SK-N-SH treated with all-trans-retinoic acid at 6 μM for 48 hours (cell line): ENCODE measurements around the gene RAB13.

Experiments
- ATAC-seq: fragments of 200-7000 bp; cut with Tn5 transposase; 3 replicates; pipeline ENCODE4 v1.9.1; 2020; ENCODE audit warnings: mild to moderate bottlenecking, moderate library complexity
- ARNTL ChIP-seq: fragments of 450-650 bp; formaldehyde crosslinking; IDR thresholded peaks from 2 replicates; pipeline ENCODE4 v1.5.0; 2020; ENCODE audit warnings: low read depth, mild to moderate bottlenecking, moderate library complexity, borderline replicate concordance
- BACH2 ChIP-seq: fragments of 250-450 bp; sonication (Bioruptor Pico); IDR thresholded peaks from 2 replicates; pipeline ENCODE4 v1.9.0; 2021; ENCODE audit warnings: mild to moderate bottlenecking, borderline replicate concordance
- CREB5 ChIP-seq: fragments of 250-450 bp; sonication (Bioruptor Pico); IDR thresholded peaks from 2 replicates; pipeline ENCODE4 v1.5.1; 2020; ENCODE audit warnings: low read depth, mild to moderate bottlenecking, moderate library complexity
- CSDC2 ChIP-seq: fragments of 250-450 bp; sonication (Bioruptor Pico); IDR thresholded peaks from 2 replicates; pipeline ENCODE4 v1.5.0; 2020; ENCODE audit warnings: mild to moderate bottlenecking, moderate library complexity
- CSRNP3 ChIP-seq: fragments of 250-450 bp; sonication (Bioruptor Pico); IDR thresholded peaks from 2 replicates; pipeline ENCODE4 v1.5.1; 2021; ENCODE audit warnings: mild to moderate bottlenecking, moderate library complexity
- ESRRG ChIP-seq: fragments of 250-450 bp; sonication (Bioruptor Pico); IDR thresholded peaks from 2 replicates; pipeline ENCODE4 v1.6.1; 2021; ENCODE audit warnings: mild to moderate bottlenecking
- GLIS3 ChIP-seq: fragments of 250-450 bp; sonication (Bioruptor Pico); IDR thresholded peaks from 2 replicates; pipeline ENCODE4 v1.5.0; 2020; ENCODE audit warnings: mild to moderate bottlenecking, moderate library complexity
- ISL1 ChIP-seq: fragments of 250-450 bp; sonication (Bioruptor Pico); IDR thresholded peaks from 2 replicates; pipeline ENCODE4 v2.1.2; 2022; ENCODE audit warnings: mild to moderate bottlenecking, moderate library complexity
- OSR1 ChIP-seq: fragments of 250-450 bp; sonication (Bioruptor Pico); IDR thresholded peaks from 2 replicates; pipeline ENCODE4 v1.8.0; 2022; ENCODE audit warnings: moderate library complexity, mild to moderate bottlenecking, inconsistent platforms
- PATZ1 ChIP-seq: fragments of 250-450 bp; sonication (Bioruptor Pico); IDR thresholded peaks from 2 replicates; pipeline ENCODE4 v1.8.0; 2020; ENCODE audit warnings: mild to moderate bottlenecking, moderate library complexity, borderline replicate concordance
- POU6F1 ChIP-seq: fragments of 250-450 bp; sonication (Bioruptor Pico); IDR thresholded peaks from 2 replicates; pipeline ENCODE4 v1.8.0; 2021; ENCODE audit warnings: low read depth, mild to moderate bottlenecking, moderate library complexity, borderline replicate concordance
- PPARA ChIP-seq: fragments of 250-450 bp; sonication (Bioruptor Pico); IDR thresholded peaks from 2 replicates; pipeline ENCODE4 v1.5.0; 2020; ENCODE audit warnings: mild to moderate bottlenecking, borderline replicate concordance
- RARB ChIP-seq: fragments of 250-450 bp; sonication (Bioruptor Pico); IDR thresholded peaks from 2 replicates; pipeline ENCODE4 v1.8.0; 2021; ENCODE audit warnings: mild to moderate bottlenecking, moderate library complexity
- SNAI2 ChIP-seq: fragments of 250-450 bp; sonication (Bioruptor Pico); IDR thresholded peaks from 2 replicates; pipeline ENCODE4 v1.5.0; 2020; ENCODE audit warnings: mild to moderate bottlenecking, moderate library complexity
- TCF4 ChIP-seq: fragments of 250-450 bp; sonication (Bioruptor Pico); IDR thresholded peaks from 2 replicates; pipeline ENCODE4 v1.8.0; 2021; ENCODE audit warnings: mild to moderate bottlenecking, moderate library complexity, borderline replicate concordance
- TOX ChIP-seq: fragments of 250-450 bp; sonication (Bioruptor Pico); IDR thresholded peaks from 2 replicates; pipeline ENCODE4 v1.8.0; 2021; ENCODE audit warnings: mild to moderate bottlenecking, moderate library complexity, borderline replicate concordance
- TSHZ2 ChIP-seq: fragments of 250-450 bp; sonication (Bioruptor Pico); IDR thresholded peaks from 2 replicates; pipeline ENCODE4 v1.5.0; 2020; ENCODE audit warnings: mild to moderate bottlenecking, moderate library complexity
- ZC3H10 ChIP-seq: fragments of 250-450 bp; sonication (Bioruptor Pico); IDR thresholded peaks from 2 replicates; pipeline ENCODE4 v1.5.1; 2021; ENCODE audit warnings: mild to moderate bottlenecking, moderate library complexity
- ZFP3 ChIP-seq: fragments of 250-450 bp; sonication (Bioruptor Pico); IDR thresholded peaks from 2 replicates; pipeline ENCODE4 v1.5.0; 2020; ENCODE audit warnings: mild to moderate bottlenecking, moderate library complexity
- ZFP30 ChIP-seq: fragments of 450-650 bp; formaldehyde crosslinking; IDR thresholded peaks from 2 replicates; pipeline ENCODE4 v1.5.0; 2022; ENCODE audit warnings: mild to moderate bottlenecking, moderate library complexity
- ZNF565 ChIP-seq: fragments of 450-650 bp; formaldehyde crosslinking; conservative IDR thresholded peaks from 2 replicates; pipeline ENCODE4 v1.5.0; 2020; ENCODE audit warnings: low read depth, mild to moderate bottlenecking, moderate library complexity
- ZNF70 ChIP-seq: fragments of 450-650 bp; formaldehyde crosslinking; IDR thresholded peaks from 2 replicates; pipeline ENCODE4 v1.5.0; 2020; ENCODE audit warnings: mild to moderate bottlenecking, moderate library complexity
- ZNF8 ChIP-seq: fragments of 450-650 bp; formaldehyde crosslinking; IDR thresholded peaks from 2 replicates; pipeline ENCODE4 v1.5.0; 2020; ENCODE audit warnings: mild to moderate bottlenecking, moderate library complexity

The RAB13 gene

GRCh38 chr1:153958111-153958960, 27.8 kb downstream of the RAB13 start, which contains the start of gene CRTC2:
Gene CRTC2, minus strand, starts transcription at chr1:153958612. Its CDS starts 115 bp downstream, at chr1:153958497.
- no peak for TF ChIP-seq PPARA
- TF ChIP-seq ZNF565 (CRISPR knock-in tag) = no peak
- TF ChIP-seq ESRRG (CRISPR knock-in tag) = no peak
- peak; percentile 75 for TF ChIP-seq ZC3H10 (CRISPR knock-in tag)
- no peak for TF ChIP-seq ARNTL (CRISPR knock-in tag)
- no peak for TF ChIP-seq TCF4
- no peak for TF ChIP-seq ZNF8 (CRISPR knock-in tag)
- TF ChIP-seq SNAI2 (CRISPR knock-in tag) = no peak
- peak; percentile 93 for TF ChIP-seq TSHZ2 (CRISPR knock-in tag)
- no peak for TF ChIP-seq BACH2 (CRISPR knock-in tag)
- TF ChIP-seq ZFP3 = peak; percentile 72
- 0 out of 2 replicates have a peak, but pooled peaks have one; percentile 47 for TF ChIP-seq RARB (CRISPR knock-in tag)
- TF ChIP-seq CSDC2 = no peak
- 0 out of 2 replicates have a peak, but pooled peaks have one; percentile 30 for TF ChIP-seq TOX
- no peak for TF ChIP-seq CREB5 (CRISPR knock-in tag)
- TF ChIP-seq CSRNP3 = no peak
- peak; percentile 66; the same call in 1 of the 2 replicates for TF ChIP-seq GLIS3 (CRISPR knock-in tag)
- TF ChIP-seq ZFP30 (CRISPR knock-in tag) = no peak
- peak; percentile 42; the same call in 1 of the 2 replicates for TF ChIP-seq POU6F1
- no peak for TF ChIP-seq ISL1 (CRISPR knock-in tag)
- TF ChIP-seq ZNF70 (CRISPR knock-in tag) = no peak; the same call in 1 of the 2 replicates
- TF ChIP-seq OSR1 (CRISPR knock-in tag) = no peak
- TF ChIP-seq PATZ1 (CRISPR knock-in tag) = peak; percentile 50; the same call in 1 of the 2 replicates
- peak; percentile 87 for ATAC-seq

GRCh38 chr1:153957744-153958110, 28.4 kb downstream of the RAB13 start:
- TF ChIP-seq ZC3H10 (CRISPR knock-in tag) = no peak
- no peak for TF ChIP-seq ZNF565 (CRISPR knock-in tag)
- TF ChIP-seq ZFP30 (CRISPR knock-in tag) = no peak
- TF ChIP-seq ZFP3 = no peak
- no peak for TF ChIP-seq SNAI2 (CRISPR knock-in tag)
- TF ChIP-seq POU6F1 = no peak
- no peak for TF ChIP-seq OSR1 (CRISPR knock-in tag)
- no peak for TF ChIP-seq BACH2 (CRISPR knock-in tag)
- TF ChIP-seq PATZ1 (CRISPR knock-in tag) = no peak
- no peak for TF ChIP-seq ESRRG (CRISPR knock-in tag)
- no peak for TF ChIP-seq ZNF8 (CRISPR knock-in tag)
- peak; percentile 43 for ATAC-seq
